ENCODE data around the gene MADCAM1.

MADCAM1 gene

GRCh38 chr19:535017-535835 lies 38.9 kb downstream of the MADCAM1 start:
- Mint-ChIP-seq H3K27me3 (ENCODE audit: low read depth, poor library complexity) (no peaks in the 10 kb centered on the region), H3K4me3 (no peak overlapping the region)

GRCh38 chr19:536031-536880 lies 40.0 kb downstream of the MADCAM1 start:
- no peaks in the 10 kb centered on the region for H3K27me3 Mint-ChIP-seq (ENCODE audit: low read depth, poor library complexity)
- peaks cover 20% of the 10 kb centered on the region for H3K4me1 Mint-ChIP-seq
- H3K9me3 Mint-ChIP-seq: no peaks in the 10 kb centered on the region
- H3K27ac Mint-ChIP-seq: peak overlapping the region; percentile 54
- peaks cover 10% of the 10 kb centered on the region for H3K36me3 Mint-ChIP-seq (ENCODE audit: low read depth)
- no peak for DNase-seq
- TF ChIP-seq CTCF (IDR thresholded peaks at IDR 0.05): no peak
- no peak overlapping the region for H3K4me3 Mint-ChIP-seq

More at GRCh38 chr19:535017-535835, 38.9 kb downstream of the MADCAM1 start:
- DNase-seq: no peak
- Mint-ChIP-seq H3K36me3 (ENCODE audit: low read depth) (peaks cover 10% of the 10 kb centered on the region), H3K4me1 (peaks cover 25% of the 10 kb centered on the region), H3K27ac (no peak overlapping the region), H3K9me3 (no peaks in the 10 kb centered on the region)
- no peak for TF ChIP-seq CTCF (IDR thresholded peaks at IDR 0.05)

GRCh38 chr19:536881-537404 lies 40.7 kb downstream of the MADCAM1 start:
- Mint-ChIP-seq H3K27me3 (ENCODE audit: low read depth, poor library complexity) (no peaks in the 10 kb centered on the region), H3K27ac (no peak overlapping the region), H3K36me3 (ENCODE audit: low read depth) (peaks cover 10% of the 10 kb centered on the region), H3K4me1 (peaks cover 20% of the 10 kb centered on the region), H3K4me3 (no peak overlapping the region), H3K9me3 (no peaks in the 10 kb centered on the region)
- no peak for TF ChIP-seq CTCF (IDR thresholded peaks at IDR 0.05)
- no peak for DNase-seq

- H3K4me1 Mint-ChIP-seq: peaks cover 12% of the 10 kb centered on the region
- no peak overlapping the region for H3K4me3 Mint-ChIP-seq
- peaks cover 14% of the 10 kb centered on the region for H3K36me3 Mint-ChIP-seq (ENCODE audit: low read depth)
- H3K27me3 Mint-ChIP-seq (ENCODE audit: low read depth, poor library complexity): no peaks in the 10 kb centered on the region
- no peaks in the 10 kb centered on the region for H3K9me3 Mint-ChIP-seq
- no peak for DNase-seq
- TF ChIP-seq CTCF (IDR thresholded peaks at IDR 0.05): no peak
- H3K27ac Mint-ChIP-seq: no peak overlapping the region
Observed at GRCh38 chr19:538641-539428, 42.5 kb downstream of the MADCAM1 start.

- peaks cover 14% of the 10 kb centered on the region for H3K36me3 Mint-ChIP-seq (ENCODE audit: low read depth)
- TF ChIP-seq CTCF (IDR thresholded peaks at IDR 0.05): no peak
Observed at GRCh38 chr19:539429-540030, 43.2 kb downstream of the MADCAM1 start.

More at GRCh38 chr19:539429-540030, 43.2 kb downstream of the MADCAM1 start:
- Mint-ChIP-seq H3K27me3 (ENCODE audit: low read depth, poor library complexity) (no peaks in the 10 kb centered on the region), H3K4me1 (peaks cover 9% of the 10 kb centered on the region), H3K27ac (no peak overlapping the region), H3K9me3 (no peaks in the 10 kb centered on the region), H3K4me3 (no peak overlapping the region)
- no peak for DNase-seq
